Spleen (tissue), 7 donors: ENCODE data around the gene CCDC78.

Source experiments
- CTCF ChIP-seq, 11 experiments: fragments of 200-600 bp in 7 of 11; fragments of 450-650 bp in 4 of 11; sonication (generic) in 4 of 11; IDR thresholded peaks in 8 of 11; conservative IDR thresholded peaks in 3 of 11; 1 replicate in 7 of 11; 2 replicates in 4 of 11; pipeline versions ENCODE4 v1.4.0 to v1.8.0; 2016 to 2021; ENCODE audit warnings: antibody characterized with exemption in 11 of 11, inconsistent platforms in 4 of 11, mild to moderate bottlenecking in 1 of 11
- POLR2A ChIP-seq, 3 donors: fragments of 450-650 bp; IDR thresholded peaks; one replicate each; pipeline ENCODE4 v1.5.1; 2017; ENCODE audit warnings: antibody characterized with exemption in 3 of 3, mild to moderate bottlenecking in 1 of 3
- POLR2AphosphoS5 ChIP-seq, 3 donors: sonication (generic); formaldehyde crosslinking; IDR thresholded peaks; one replicate each; pipeline ENCODE4 v1.5.1; 2017; ENCODE audit warnings: antibody characterized with exemption in 3 of 3
- donor health status: DM: no; HTN: no; CAD: no; lungs with moderate emphysema.
- donor health status: DM: no; HTN: no; CAD: no.
- donor health status: DM: no; HTN: no; CAD: no.

GRCh38 chr16:752007-752312, 25.7 kb upstream of the CCDC78 start:
- TF ChIP-seq CTCF (IDR thresholded peaks at IDR 0.05 in 8 of 11, conservative IDR thresholded peaks at IDR 0.05 in 3 of 11) = no peak
- TF ChIP-seq POLR2A (IDR thresholded peaks at IDR 0.05) = no peak
- TF ChIP-seq POLR2AphosphoS5 (IDR thresholded peaks at IDR 0.05) = no peak
